Activated naive CD4-positive, alpha-beta T cell treated with anti-CD3 and anti-CD28 coated beads for 36 hours (primary cell): ENCODE measurements around the gene FMO3. TPM values are rescaled to one million over a fixed set of nuclear protein-coding genes. Genes with fewer than 3 reads are reported as not detected.

ENCODE experiments used
- CTCF ChIA-PET: fragments of 350-600 bp; sonication (Branson Sonifier 250); formaldehyde crosslinking; loops from one replicate; lab custom pipeline; 2021; ENCODE audit warnings: antibody characterized with exemption; lab: Charles Lee
- DNase-seq: peaks from one replicate; pipeline ENCODE4 v3.0.0-alpha.2; 2020
- H3K27ac Mint-ChIP-seq: one replicate; pipeline ENCODE4 v1.8.0; 2021; ENCODE audit warnings: mild to moderate bottlenecking, mixed read lengths
- H3K27me3 Mint-ChIP-seq: one replicate; pipeline ENCODE4 v1.8.0; 2021; ENCODE audit warnings: low read depth, mixed read lengths
- H3K36me3 Mint-ChIP-seq: one replicate; pipeline ENCODE4 v1.8.0; 2021; ENCODE audit warnings: low read depth, mixed read lengths
- H3K4me1 Mint-ChIP-seq: one replicate; pipeline ENCODE4 v1.8.0; 2021; ENCODE audit warnings: low read depth, mixed read lengths
- H3K4me3 Mint-ChIP-seq: one replicate; pipeline ENCODE4 v1.8.0; 2021; ENCODE audit warnings: mild to moderate bottlenecking, moderate library complexity, mixed read lengths
- H3K9me3 Mint-ChIP-seq: one replicate; pipeline ENCODE4 v1.8.0; 2021; ENCODE audit warnings: mixed read lengths
- intact Hi-C: fragments of 100-400 bp; cut with micrococcal nuclease; formaldehyde crosslinking; loops from one replicate; pipeline ENCODE4 v1.15.1; 2023
- total RNA-seq, 2 experiments: library from RNA; stranded (reverse); gene quantifications; one replicate each; pipeline ENCODE4 v1.2.3, GENCODE V29; 2021

The FMO3 gene
- total RNA-seq, 2 experiments from 2014 or later: not detected

- H3K36me3 Mint-ChIP-seq: no peaks in the 10 kb centered on the region
- H3K4me3 Mint-ChIP-seq: no peak overlapping the region
- H3K9me3 Mint-ChIP-seq: no peaks in the 10 kb centered on the region
- intact Hi-C loops: no loop called here
- CTCF ChIA-PET: interaction anchor here (1.1 kb wide), 1 partner anchor 191 kb away, joined by 3 read pairs; no protein-coding TSS in a partner anchor
- H3K4me1 Mint-ChIP-seq: no peaks in the 10 kb centered on the region
- no peak for DNase-seq
- H3K27ac Mint-ChIP-seq: no peak overlapping the region
- H3K27me3 Mint-ChIP-seq: peaks cover 5% of the 10 kb centered on the region
Observed at GRCh38 chr1:171122299-171122698, 31.6 kb downstream of the FMO3 start.

GRCh38 chr1:171122893-171123292 is 32.2 kb downstream of the FMO3 start:
- H3K27me3 Mint-ChIP-seq: peaks cover 6% of the 10 kb centered on the region
- CTCF ChIA-PET: no interaction called here
- H3K36me3 Mint-ChIP-seq: no peaks in the 10 kb centered on the region
- intact Hi-C loops: no loop called here
- no peaks in the 10 kb centered on the region for H3K9me3 Mint-ChIP-seq
- no peak for DNase-seq
- no peak overlapping the region for H3K27ac Mint-ChIP-seq
- no peaks in the 10 kb centered on the region for H3K4me1 Mint-ChIP-seq
- no peak overlapping the region for H3K4me3 Mint-ChIP-seq

GRCh38 chr1:171126504-171126903 is 35.8 kb downstream of the FMO3 start:
- Mint-ChIP-seq H3K9me3 (peaks cover 2% of the 10 kb centered on the region), H3K4me1 (no peaks in the 10 kb centered on the region), H3K4me3 (no peak overlapping the region), H3K27ac (no peak overlapping the region), H3K36me3 (no peaks in the 10 kb centered on the region), H3K27me3 (peaks cover 5% of the 10 kb centered on the region)
- CTCF ChIA-PET: no interaction called here
- intact Hi-C loops: no loop called here
- no peak for DNase-seq

GRCh38 chr1:171127099-171127498 is 36.4 kb downstream of the FMO3 start:
- H3K27ac Mint-ChIP-seq: no peak overlapping the region
- CTCF ChIA-PET: no interaction called here
- H3K36me3 Mint-ChIP-seq: no peaks in the 10 kb centered on the region
- no peaks in the 10 kb centered on the region for H3K4me1 Mint-ChIP-seq
- no peak overlapping the region for H3K4me3 Mint-ChIP-seq
- intact Hi-C loops: no loop called here
- peaks cover 2% of the 10 kb centered on the region for H3K9me3 Mint-ChIP-seq
- DNase-seq: no peak
- H3K27me3 Mint-ChIP-seq: peaks cover 5% of the 10 kb centered on the region

GRCh38 chr1:171127501-171127900 is 36.8 kb downstream of the FMO3 start:
- intact Hi-C loops: no loop called here
- Mint-ChIP-seq H3K4me1 (no peaks in the 10 kb centered on the region), H3K4me3 (no peak overlapping the region), H3K27me3 (peaks cover 5% of the 10 kb centered on the region), H3K36me3 (no peaks in the 10 kb centered on the region), H3K9me3 (peaks cover 2% of the 10 kb centered on the region), H3K27ac (no peak overlapping the region)
- CTCF ChIA-PET: no interaction called here
- DNase-seq: no peak

GRCh38 chr1:171128463-171128862 is 37.8 kb downstream of the FMO3 start:
- Mint-ChIP-seq H3K9me3 (peaks cover 2% of the 10 kb centered on the region), H3K27me3 (peaks cover 5% of the 10 kb centered on the region), H3K27ac (no peak overlapping the region), H3K4me1 (no peaks in the 10 kb centered on the region), H3K36me3 (no peaks in the 10 kb centered on the region), H3K4me3 (no peak overlapping the region)
- CTCF ChIA-PET: no interaction called here
- intact Hi-C loops: no loop called here
- no peak for DNase-seq

GRCh38 chr1:171134204-171134923 is 43.7 kb downstream of the FMO3 start:
- intact Hi-C loops: no loop called here
- CTCF ChIA-PET: interaction anchor here (0.6 kb wide), 1 partner anchor 22 kb away, joined by 8 read pairs; no protein-coding TSS in a partner anchor
- peaks cover 12% of the 10 kb centered on the region for H3K27me3 Mint-ChIP-seq

GRCh38 chr1:171137580-171137979 is 46.9 kb downstream of the FMO3 start:
- intact Hi-C loops: no loop called here
- DNase-seq: no peak
- Mint-ChIP-seq H3K9me3 (no peaks in the 10 kb centered on the region), H3K36me3 (no peaks in the 10 kb centered on the region), H3K4me1 (no peaks in the 10 kb centered on the region), H3K27ac (no peak overlapping the region), H3K4me3 (no peak overlapping the region), H3K27me3 (peaks cover 15% of the 10 kb centered on the region)
- CTCF ChIA-PET: no interaction called here

More at GRCh38 chr1:171134204-171134923, 43.7 kb downstream of the FMO3 start:
- no peaks in the 10 kb centered on the region for H3K9me3 Mint-ChIP-seq
- no peaks in the 10 kb centered on the region for H3K36me3 Mint-ChIP-seq
- H3K27ac Mint-ChIP-seq: no peak overlapping the region
- H3K4me3 Mint-ChIP-seq: no peak overlapping the region
- DNase-seq: no peak
- no peaks in the 10 kb centered on the region for H3K4me1 Mint-ChIP-seq

- intact Hi-C loops: no loop called here
- Mint-ChIP-seq H3K4me3 (no peak overlapping the region), H3K27me3 (peaks cover 15% of the 10 kb centered on the region), H3K9me3 (no peaks in the 10 kb centered on the region), H3K27ac (no peak overlapping the region), H3K36me3 (no peaks in the 10 kb centered on the region), H3K4me1 (no peaks in the 10 kb centered on the region)
- CTCF ChIA-PET: no interaction called here
- no peak for DNase-seq
Observed at GRCh38 chr1:171138980-171139379, 48.3 kb downstream of the FMO3 start.

GRCh38 chr1:171139890-171140289 is 49.2 kb downstream of the FMO3 start:
- CTCF ChIA-PET: no interaction called here
- no peaks in the 10 kb centered on the region for H3K9me3 Mint-ChIP-seq
- DNase-seq: no peak
- no peak overlapping the region for H3K27ac Mint-ChIP-seq
- H3K4me1 Mint-ChIP-seq: no peaks in the 10 kb centered on the region
- intact Hi-C loops: no loop called here
- peaks cover 15% of the 10 kb centered on the region for H3K27me3 Mint-ChIP-seq
- no peak overlapping the region for H3K4me3 Mint-ChIP-seq
- no peaks in the 10 kb centered on the region for H3K36me3 Mint-ChIP-seq

- Mint-ChIP-seq H3K27me3 (peaks cover 18% of the 10 kb centered on the region), H3K4me3 (no peak overlapping the region)
- CTCF ChIA-PET: no interaction called here
Observed at GRCh38 chr1:171140401-171140800, 49.7 kb downstream of the FMO3 start.

GRCh38 chr1:171140956-171141687 is 50.4 kb downstream of the FMO3 start:
- H3K27me3 Mint-ChIP-seq: peaks cover 16% of the 10 kb centered on the region
- H3K4me3 Mint-ChIP-seq: no peak overlapping the region
- CTCF ChIA-PET: no interaction called here
- no peak overlapping the region for H3K27ac Mint-ChIP-seq
- H3K36me3 Mint-ChIP-seq: no peaks in the 10 kb centered on the region
- H3K9me3 Mint-ChIP-seq: no peaks in the 10 kb centered on the region
- H3K4me1 Mint-ChIP-seq: no peaks in the 10 kb centered on the region
- intact Hi-C loops: no loop called here
- DNase-seq: no peak

More at GRCh38 chr1:171140401-171140800, 49.7 kb downstream of the FMO3 start:
- no peak for DNase-seq
- no peaks in the 10 kb centered on the region for H3K36me3 Mint-ChIP-seq
- no peak overlapping the region for H3K27ac Mint-ChIP-seq
- H3K9me3 Mint-ChIP-seq: no peaks in the 10 kb centered on the region
- no peaks in the 10 kb centered on the region for H3K4me1 Mint-ChIP-seq
- intact Hi-C loops: no loop called here
